Effector memory CD4-positive, alpha-beta T cell (primary cell): Measurements from ENCODE around the gene EFHD2.
"Not testable (repeated sequence)": the region's sequence is repeated elsewhere in the genome, so short reads cannot be mapped to it uniquely, and the experiment has no call there.

Experiments used
- DNase-seq, 3 donors: peaks; one replicate each; pipeline ENCODE4 v3.0.0-alpha.2; 2020
- H3K27ac ChIP-seq: 2 replicates; pipeline ENCODE4 v1.7.0; 2013; ENCODE audit warnings: mild to moderate bottlenecking, low read length, moderate library complexity; ENCODE audit not compliant: insufficient read depth, poor library complexity, severe bottlenecking
- H3K27me3 ChIP-seq: replicated peaks from 2 replicates; pipeline ENCODE4 v1.7.0; 2013; ENCODE audit warnings: mild to moderate bottlenecking, low read length; ENCODE audit not compliant: insufficient read depth, control insufficient read depth, poor library complexity, severe bottlenecking
- H3K36me3 ChIP-seq: 2 replicates; pipeline ENCODE4 v1.7.0; 2013; ENCODE audit warnings: mild to moderate bottlenecking, low read length, moderate library complexity; ENCODE audit not compliant: control insufficient read depth, insufficient read depth
- H3K4me1 ChIP-seq: 2 replicates; pipeline ENCODE4 v1.7.0; 2013; ENCODE audit warnings: low read length, mild to moderate bottlenecking; ENCODE audit not compliant: control insufficient read depth, insufficient read depth, poor library complexity, severe bottlenecking
- H3K4me3 ChIP-seq: 2 replicates; pipeline ENCODE4 v1.7.0; 2013; ENCODE audit warnings: low read length, low read depth, mild to moderate bottlenecking; ENCODE audit not compliant: insufficient read depth, poor library complexity, severe bottlenecking
- H3K9me3 ChIP-seq: 2 replicates; pipeline ENCODE4 v1.7.0; 2013; ENCODE audit warnings: mild to moderate bottlenecking, low read length, moderate library complexity; ENCODE audit not compliant: control insufficient read depth

Gene EFHD2

GRCh38 chr1:15388201-15388880 is 21.3 kb upstream of the EFHD2 start:
- H3K27me3 ChIP-seq = peaks cover 4% of the 10 kb centered on the region
- H3K27ac ChIP-seq = no peak overlapping the region
- H3K4me3 ChIP-seq = no peak overlapping the region
- H3K9me3 ChIP-seq = no peaks in the 10 kb centered on the region
- H3K4me1 ChIP-seq = no peaks in the 10 kb centered on the region
- no peak for DNase-seq
- no peaks in the 10 kb centered on the region for H3K36me3 ChIP-seq

DNA sequence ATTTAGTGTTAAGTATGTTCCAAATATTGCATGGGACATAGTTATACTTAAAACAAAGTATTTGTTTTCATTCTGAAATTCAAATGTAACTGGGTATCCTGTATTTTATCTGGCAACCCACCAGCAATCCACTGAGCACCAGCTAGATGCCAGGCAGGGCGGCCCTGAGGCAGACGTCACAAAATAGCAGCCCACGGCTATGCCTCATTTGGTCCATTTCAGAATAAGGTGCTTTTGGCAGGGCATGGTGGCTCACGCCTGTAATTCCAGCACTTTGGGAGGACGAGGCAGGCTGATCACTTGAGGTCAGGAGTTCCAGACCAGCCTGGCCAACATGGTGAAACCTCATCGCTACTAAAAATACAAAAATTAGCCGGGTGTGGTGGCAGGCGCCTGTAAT is 19.9 kb upstream of the EFHD2 start:
- not testable (repeated sequence) for H3K9me3 ChIP-seq, H3K4me3 ChIP-seq, DNase-seq, H3K4me1 ChIP-seq, H3K36me3 ChIP-seq, H3K27ac ChIP-seq, H3K27me3 ChIP-seq

DNA sequence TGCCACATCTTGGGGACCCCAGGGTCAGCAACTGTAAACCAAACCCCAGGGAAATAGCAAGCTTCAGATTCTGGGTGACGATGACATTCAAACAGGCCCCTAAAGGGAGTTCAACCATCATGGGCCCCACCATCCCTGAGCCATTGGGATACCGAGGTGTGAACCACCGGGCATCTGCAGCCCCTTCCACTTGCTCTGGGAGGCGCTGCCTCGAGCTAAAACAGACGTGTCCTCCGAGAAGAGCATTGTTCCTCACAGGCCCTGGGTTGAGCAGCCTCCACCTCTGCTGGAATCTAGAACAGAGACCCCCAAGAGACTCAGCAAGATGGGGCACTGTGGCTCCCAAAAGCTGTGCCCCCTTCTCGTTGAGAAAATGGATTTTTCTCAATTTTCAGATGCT is 19.0 kb upstream of the EFHD2 start:
- H3K27ac ChIP-seq = no peak overlapping the region
- no peaks in the 10 kb centered on the region for H3K4me1 ChIP-seq
- no peak for DNase-seq
- H3K27me3 ChIP-seq = peaks cover 4% of the 10 kb centered on the region
- no peaks in the 10 kb centered on the region for H3K36me3 ChIP-seq
- no peak overlapping the region for H3K4me3 ChIP-seq
- no peaks in the 10 kb centered on the region for H3K9me3 ChIP-seq

- no peaks in the 10 kb centered on the region for H3K36me3 ChIP-seq
- no peak overlapping the region for H3K27ac ChIP-seq
- H3K4me1 ChIP-seq = no peaks in the 10 kb centered on the region
- H3K9me3 ChIP-seq = no peaks in the 10 kb centered on the region
- DNase-seq = no peak
- H3K27me3 ChIP-seq = peaks cover 2% of the 10 kb centered on the region
- H3K4me3 ChIP-seq = no peak overlapping the region
These were observed 18.3 kb upstream of the EFHD2 start for GRCh38 chr1:15391366-15391765.

- no peaks in the 10 kb centered on the region for H3K27me3 ChIP-seq
- no peaks in the 10 kb centered on the region for H3K9me3 ChIP-seq
- DNase-seq = no peak
- no peak overlapping the region for H3K4me3 ChIP-seq
- H3K36me3 ChIP-seq = no peaks in the 10 kb centered on the region
- H3K4me1 ChIP-seq = no peaks in the 10 kb centered on the region
- no peak overlapping the region for H3K27ac ChIP-seq
These were observed 16.0 kb upstream of the EFHD2 start for GRCh38 chr1:15393475-15394257.

- Histone ChIP-seq H3K36me3 (no peaks in the 10 kb centered on the region), H3K4me1 (no peaks in the 10 kb centered on the region), H3K27me3 (no peaks in the 10 kb centered on the region), H3K27ac (no peak overlapping the region), H3K9me3 (no peaks in the 10 kb centered on the region), H3K4me3 (no peak overlapping the region)
- DNase-seq = no peak
These were observed 15.4 kb upstream of the EFHD2 start for GRCh38 chr1:15394258-15394690.

DNA sequence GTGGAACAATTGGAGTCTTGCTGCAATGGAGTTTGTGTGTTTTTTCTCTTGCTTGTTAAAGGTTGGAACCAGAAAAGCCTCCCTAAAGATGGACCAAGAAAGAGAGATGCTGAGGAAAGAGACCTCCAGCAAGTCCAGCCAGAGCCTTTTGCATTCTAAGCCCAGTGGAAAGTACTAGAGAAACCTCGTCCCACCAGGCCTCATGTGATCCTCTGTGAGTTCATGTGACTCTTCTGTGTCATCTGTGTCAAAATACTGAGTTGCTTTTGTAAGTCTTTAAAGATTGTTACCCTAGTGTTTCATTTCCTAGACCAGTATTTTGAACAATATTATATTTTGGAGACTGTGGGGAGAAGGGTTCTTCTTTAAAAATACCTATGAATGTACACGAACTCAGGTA is 12.5 kb upstream of the EFHD2 start:
- Histone ChIP-seq H3K36me3 (no peaks in the 10 kb centered on the region), H3K27me3 (no peaks in the 10 kb centered on the region), H3K4me3 (no peak overlapping the region), H3K27ac (no peak overlapping the region), H3K9me3 (no peaks in the 10 kb centered on the region), H3K4me1 (no peaks in the 10 kb centered on the region)
- DNase-seq = no peak

DNA sequence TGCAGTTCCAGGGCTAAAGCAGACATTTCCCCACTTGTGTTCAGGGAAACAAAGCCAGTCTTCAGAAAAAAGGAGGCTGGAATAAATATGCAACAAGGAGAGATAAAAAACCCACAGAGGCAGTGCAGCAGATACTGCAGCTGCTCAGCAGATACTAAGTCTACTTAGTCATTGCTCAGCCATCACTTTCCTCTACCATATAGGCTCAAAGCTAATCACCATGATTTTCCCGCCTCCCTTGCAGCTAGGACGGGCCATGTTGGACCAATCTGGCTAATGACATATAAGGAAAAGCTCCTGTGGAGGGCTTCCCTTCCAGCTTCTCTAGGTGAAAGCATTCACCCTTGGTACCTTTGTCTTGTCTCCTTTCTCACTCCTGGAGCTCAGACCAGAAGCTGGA is 10.0 kb upstream of the EFHD2 start:
- Histone ChIP-seq H3K9me3 (no peaks in the 10 kb centered on the region), H3K27me3 (no peaks in the 10 kb centered on the region), H3K36me3 (no peaks in the 10 kb centered on the region), H3K4me1 (no peaks in the 10 kb centered on the region), H3K4me3 (no peak overlapping the region), H3K27ac (no peak overlapping the region)
- DNase-seq = no peak

DNA sequence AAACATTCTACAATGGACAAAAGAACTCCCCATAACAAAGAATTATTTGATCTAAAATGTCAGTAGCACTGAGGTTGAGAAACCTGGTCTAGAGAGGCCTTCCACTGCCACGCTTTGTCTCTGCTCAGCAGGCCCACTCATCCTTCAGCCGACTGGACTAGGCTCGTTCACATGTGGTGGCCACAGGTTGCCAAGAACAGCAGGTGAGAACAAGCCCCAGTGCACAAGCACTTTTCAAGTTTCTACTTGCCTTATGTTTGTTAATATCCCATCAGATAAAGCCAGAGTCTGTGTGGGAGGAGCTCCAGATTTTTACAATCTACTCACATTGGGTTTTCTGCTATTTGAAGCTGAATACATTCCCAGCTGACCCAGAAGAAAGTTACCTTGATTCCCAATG is 9.1 kb upstream of the EFHD2 start:
- Histone ChIP-seq H3K27me3 (no peaks in the 10 kb centered on the region), H3K9me3 (no peaks in the 10 kb centered on the region), H3K27ac (no peak overlapping the region), H3K4me1 (no peaks in the 10 kb centered on the region), H3K36me3 (no peaks in the 10 kb centered on the region), H3K4me3 (no peak overlapping the region)
- DNase-seq = no peak

DNA sequence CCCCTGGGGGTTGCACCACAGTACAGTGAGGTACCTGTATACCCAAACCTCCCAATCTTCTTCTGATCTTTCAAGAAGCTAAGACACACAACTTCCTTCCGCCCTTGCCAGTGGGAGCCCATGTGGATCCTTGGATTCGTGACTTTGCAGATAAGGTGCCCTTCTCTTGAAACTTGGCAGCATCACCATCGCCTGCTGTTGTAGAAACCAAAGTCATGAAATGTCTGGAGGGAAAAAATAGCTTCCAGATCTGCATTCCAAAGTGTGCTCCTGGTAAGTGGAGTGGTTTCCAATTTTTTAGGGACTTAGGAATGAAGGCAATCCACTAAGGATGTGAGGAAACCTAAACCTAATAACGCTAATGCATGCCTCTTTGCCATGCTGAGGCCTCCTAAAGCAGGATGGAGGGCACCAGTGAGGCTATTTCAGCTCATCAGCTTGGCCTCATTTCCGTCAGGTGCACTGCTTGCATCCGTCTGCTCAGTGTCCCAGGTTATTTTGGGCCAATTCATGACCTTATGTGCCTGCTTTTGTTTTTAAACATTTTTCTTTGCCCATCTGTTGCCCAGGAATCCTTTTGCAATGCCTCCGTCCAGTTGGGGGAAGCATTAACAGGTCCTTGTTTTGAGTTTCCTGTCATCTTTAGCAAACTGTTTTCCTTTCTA is 8.2 kb upstream of the EFHD2 start:
- H3K27ac ChIP-seq = no peak overlapping the region
- H3K36me3 ChIP-seq = no peaks in the 10 kb centered on the region
- H3K4me1 ChIP-seq = no peaks in the 10 kb centered on the region
- H3K27me3 ChIP-seq = no peaks in the 10 kb centered on the region
- H3K9me3 ChIP-seq = no peaks in the 10 kb centered on the region
- no peak overlapping the region for H3K4me3 ChIP-seq
- no peak for DNase-seq
